Liver (tissue), 3 donors: ENCODE data around the gene CD300LD.

ENCODE experiments used
- EGR1 ChIP-seq, 2 donors: IDR thresholded peaks; 2 replicates each; pipeline ENCODE4 v1.6.1; 2016 to 2018; ENCODE audit warnings: antibody characterized with exemption in 2 of 2, low read depth in 2 of 2
- FOXA1 ChIP-seq: IDR thresholded peaks from 2 replicates; pipeline ENCODE4 v1.6.1; 2016; ENCODE audit warnings: antibody characterized with exemption
- GABPA ChIP-seq, 2 donors: IDR thresholded peaks in 1 of 2; conservative IDR thresholded peaks in 1 of 2; 2 replicates each; pipeline ENCODE4 v1.6.1; 2016; ENCODE audit warnings: antibody characterized with exemption in 2 of 2, mild to moderate bottlenecking in 1 of 2, moderate library complexity in 1 of 2
- JUND ChIP-seq, 2 donors: IDR thresholded peaks; 2 replicates each; pipeline ENCODE4 v1.6.1; 2016; ENCODE audit warnings: antibody characterized with exemption in 2 of 2
- RAD21 ChIP-seq, 2 donors: IDR thresholded peaks; 2 replicates each; pipeline ENCODE4 v1.6.1; 2016; ENCODE audit warnings: antibody characterized with exemption in 2 of 2, mild to moderate bottlenecking in 2 of 2
- RXRA ChIP-seq, 2 donors: IDR thresholded peaks; 2 replicates each; pipeline ENCODE4 v1.6.1; 2017 to 2018; ENCODE audit warnings: antibody characterized with exemption in 2 of 2, mild to moderate bottlenecking in 1 of 2
- SP1 ChIP-seq: IDR thresholded peaks from 2 replicates; pipeline ENCODE4 v1.6.1; 2018; ENCODE audit warnings: antibody characterized with exemption, mild to moderate bottlenecking
- TAF1 ChIP-seq: conservative IDR thresholded peaks from 2 replicates; pipeline ENCODE4 v1.6.1; 2016; ENCODE audit warnings: antibody characterized with exemption, mild to moderate bottlenecking
- YY1 ChIP-seq: IDR thresholded peaks from 2 replicates; pipeline ENCODE4 v1.6.1; 2016; ENCODE audit warnings: antibody characterized with exemption, mild to moderate bottlenecking
- TF ChIP-seq, protein P1 (sequence below): fragments of 150-350 bp; IDR thresholded peaks from 2 replicates; pipeline ENCODE4 v1.5.1; 2017; ENCODE audit warnings: improper control_type of control experiment, low read depth, low read length; ENCODE audit not compliant: missing input control
- TF ChIP-seq, protein P2 (sequence below): IDR thresholded peaks from 2 replicates; pipeline ENCODE4 v1.6.1; 2016; ENCODE audit warnings: antibody characterized with exemption
- TF ChIP-seq, protein P3 (sequence below): IDR thresholded peaks from 2 replicates; pipeline ENCODE4 v1.6.1; 2016; ENCODE audit warnings: antibody characterized with exemption, mild to moderate bottlenecking
- TF ChIP-seq, protein P4 (sequence below): IDR thresholded peaks from 2 replicates; pipeline ENCODE4 v1.6.1; 2016; ENCODE audit warnings: antibody characterized with exemption
- donor health status: healthy.
- donor health status: healthy.

DNA sequence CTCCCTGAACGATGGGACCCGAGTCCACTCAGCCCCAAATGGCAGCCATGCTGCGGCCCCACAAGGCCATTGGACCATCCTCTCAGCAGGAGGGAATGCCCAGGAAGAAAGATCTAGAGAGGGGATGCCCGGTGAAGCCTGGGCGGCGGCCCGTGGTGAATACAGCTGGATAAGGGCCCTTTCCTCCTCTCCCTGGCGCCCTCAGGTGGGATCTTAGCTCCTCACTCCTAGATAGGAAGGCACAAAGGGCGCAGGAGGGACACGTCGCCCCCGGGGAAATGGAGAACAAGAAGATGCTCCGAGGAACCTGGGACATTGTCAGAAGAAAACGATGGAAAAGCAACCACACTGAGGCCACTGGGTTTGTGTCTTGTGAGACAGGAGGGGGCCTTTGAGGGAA, 48.7 kb downstream of the CD300LD start:
- TF ChIP-seq, protein P1, sequence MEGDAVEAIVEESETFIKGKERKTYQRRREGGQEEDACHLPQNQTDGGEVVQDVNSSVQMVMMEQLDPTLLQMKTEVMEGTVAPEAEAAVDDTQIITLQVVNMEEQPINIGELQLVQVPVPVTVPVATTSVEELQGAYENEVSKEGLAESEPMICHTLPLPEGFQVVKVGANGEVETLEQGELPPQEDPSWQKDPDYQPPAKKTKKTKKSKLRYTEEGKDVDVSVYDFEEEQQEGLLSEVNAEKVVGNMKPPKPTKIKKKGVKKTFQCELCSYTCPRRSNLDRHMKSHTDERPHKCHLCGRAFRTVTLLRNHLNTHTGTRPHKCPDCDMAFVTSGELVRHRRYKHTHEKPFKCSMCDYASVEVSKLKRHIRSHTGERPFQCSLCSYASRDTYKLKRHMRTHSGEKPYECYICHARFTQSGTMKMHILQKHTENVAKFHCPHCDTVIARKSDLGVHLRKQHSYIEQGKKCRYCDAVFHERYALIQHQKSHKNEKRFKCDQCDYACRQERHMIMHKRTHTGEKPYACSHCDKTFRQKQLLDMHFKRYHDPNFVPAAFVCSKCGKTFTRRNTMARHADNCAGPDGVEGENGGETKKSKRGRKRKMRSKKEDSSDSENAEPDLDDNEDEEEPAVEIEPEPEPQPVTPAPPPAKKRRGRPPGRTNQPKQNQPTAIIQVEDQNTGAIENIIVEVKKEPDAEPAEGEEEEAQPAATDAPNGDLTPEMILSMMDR: no peak
- TF ChIP-seq RAD21 (IDR thresholded peaks at IDR 0.05): no peak
- no peak for TF ChIP-seq GABPA (IDR thresholded peaks at IDR 0.05 in 1 of 2, conservative IDR thresholded peaks at IDR 0.05 in 1 of 2)
- no peak for TF ChIP-seq JUND (IDR thresholded peaks at IDR 0.05)
- TF ChIP-seq RXRA (IDR thresholded peaks at IDR 0.05): no peak
- TF ChIP-seq, protein P2, sequence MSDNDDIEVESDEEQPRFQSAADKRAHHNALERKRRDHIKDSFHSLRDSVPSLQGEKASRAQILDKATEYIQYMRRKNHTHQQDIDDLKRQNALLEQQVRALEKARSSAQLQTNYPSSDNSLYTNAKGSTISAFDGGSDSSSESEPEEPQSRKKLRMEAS: no peak
- no peak for TF ChIP-seq SP1
- TF ChIP-seq, protein P3, sequence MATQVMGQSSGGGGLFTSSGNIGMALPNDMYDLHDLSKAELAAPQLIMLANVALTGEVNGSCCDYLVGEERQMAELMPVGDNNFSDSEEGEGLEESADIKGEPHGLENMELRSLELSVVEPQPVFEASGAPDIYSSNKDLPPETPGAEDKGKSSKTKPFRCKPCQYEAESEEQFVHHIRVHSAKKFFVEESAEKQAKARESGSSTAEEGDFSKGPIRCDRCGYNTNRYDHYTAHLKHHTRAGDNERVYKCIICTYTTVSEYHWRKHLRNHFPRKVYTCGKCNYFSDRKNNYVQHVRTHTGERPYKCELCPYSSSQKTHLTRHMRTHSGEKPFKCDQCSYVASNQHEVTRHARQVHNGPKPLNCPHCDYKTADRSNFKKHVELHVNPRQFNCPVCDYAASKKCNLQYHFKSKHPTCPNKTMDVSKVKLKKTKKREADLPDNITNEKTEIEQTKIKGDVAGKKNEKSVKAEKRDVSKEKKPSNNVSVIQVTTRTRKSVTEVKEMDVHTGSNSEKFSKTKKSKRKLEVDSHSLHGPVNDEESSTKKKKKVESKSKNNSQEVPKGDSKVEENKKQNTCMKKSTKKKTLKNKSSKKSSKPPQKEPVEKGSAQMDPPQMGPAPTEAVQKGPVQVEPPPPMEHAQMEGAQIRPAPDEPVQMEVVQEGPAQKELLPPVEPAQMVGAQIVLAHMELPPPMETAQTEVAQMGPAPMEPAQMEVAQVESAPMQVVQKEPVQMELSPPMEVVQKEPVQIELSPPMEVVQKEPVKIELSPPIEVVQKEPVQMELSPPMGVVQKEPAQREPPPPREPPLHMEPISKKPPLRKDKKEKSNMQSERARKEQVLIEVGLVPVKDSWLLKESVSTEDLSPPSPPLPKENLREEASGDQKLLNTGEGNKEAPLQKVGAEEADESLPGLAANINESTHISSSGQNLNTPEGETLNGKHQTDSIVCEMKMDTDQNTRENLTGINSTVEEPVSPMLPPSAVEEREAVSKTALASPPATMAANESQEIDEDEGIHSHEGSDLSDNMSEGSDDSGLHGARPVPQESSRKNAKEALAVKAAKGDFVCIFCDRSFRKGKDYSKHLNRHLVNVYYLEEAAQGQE: no peak
- TF ChIP-seq YY1: no peak
- TF ChIP-seq EGR1 (IDR thresholded peaks at IDR 0.05; ENCODE audit: low read depth in 2 of 2): no peak
- TF ChIP-seq, protein P4, sequence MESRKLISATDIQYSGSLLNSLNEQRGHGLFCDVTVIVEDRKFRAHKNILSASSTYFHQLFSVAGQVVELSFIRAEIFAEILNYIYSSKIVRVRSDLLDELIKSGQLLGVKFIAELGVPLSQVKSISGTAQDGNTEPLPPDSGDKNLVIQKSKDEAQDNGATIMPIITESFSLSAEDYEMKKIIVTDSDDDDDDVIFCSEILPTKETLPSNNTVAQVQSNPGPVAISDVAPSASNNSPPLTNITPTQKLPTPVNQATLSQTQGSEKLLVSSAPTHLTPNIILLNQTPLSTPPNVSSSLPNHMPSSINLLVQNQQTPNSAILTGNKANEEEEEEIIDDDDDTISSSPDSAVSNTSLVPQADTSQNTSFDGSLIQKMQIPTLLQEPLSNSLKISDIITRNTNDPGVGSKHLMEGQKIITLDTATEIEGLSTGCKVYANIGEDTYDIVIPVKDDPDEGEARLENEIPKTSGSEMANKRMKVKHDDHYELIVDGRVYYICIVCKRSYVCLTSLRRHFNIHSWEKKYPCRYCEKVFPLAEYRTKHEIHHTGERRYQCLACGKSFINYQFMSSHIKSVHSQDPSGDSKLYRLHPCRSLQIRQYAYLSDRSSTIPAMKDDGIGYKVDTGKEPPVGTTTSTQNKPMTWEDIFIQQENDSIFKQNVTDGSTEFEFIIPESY: no peak
- TF ChIP-seq FOXA1: no peak
- no peak for TF ChIP-seq TAF1
